NCI-H2227 (cell line): ENCODE results near the gene PAK1.
A peak's percentile ranks its signal among the peaks of the same experiment; 100 is the strongest.

Experiments
- DNase-seq: peaks from one replicate; lab custom pipeline; 2025; ENCODE audit not compliant: unreplicated experiment; lab: John Stamatoyannopoulos, UW

PAK1 gene

DNA sequence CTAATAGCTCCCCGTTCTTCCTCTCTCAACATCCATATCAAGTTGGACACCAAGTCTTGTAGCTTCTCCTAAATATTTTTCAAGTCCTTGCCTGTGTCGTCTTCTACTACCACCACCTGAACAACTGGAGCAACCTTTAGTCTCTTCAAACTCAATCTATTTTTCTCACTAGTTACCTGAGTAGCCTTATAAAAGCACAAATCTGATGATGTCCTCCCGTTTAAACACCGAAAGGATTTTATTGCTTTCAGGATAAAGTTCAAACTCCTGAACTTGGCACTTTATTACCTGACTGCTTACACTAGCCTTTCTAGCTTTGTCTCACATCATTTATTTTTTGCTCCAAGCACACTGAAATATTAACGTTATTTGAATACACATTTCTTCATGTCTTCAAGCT, 1.3 kb upstream of the PAK1 start:
- no peak for DNase-seq

DNA sequence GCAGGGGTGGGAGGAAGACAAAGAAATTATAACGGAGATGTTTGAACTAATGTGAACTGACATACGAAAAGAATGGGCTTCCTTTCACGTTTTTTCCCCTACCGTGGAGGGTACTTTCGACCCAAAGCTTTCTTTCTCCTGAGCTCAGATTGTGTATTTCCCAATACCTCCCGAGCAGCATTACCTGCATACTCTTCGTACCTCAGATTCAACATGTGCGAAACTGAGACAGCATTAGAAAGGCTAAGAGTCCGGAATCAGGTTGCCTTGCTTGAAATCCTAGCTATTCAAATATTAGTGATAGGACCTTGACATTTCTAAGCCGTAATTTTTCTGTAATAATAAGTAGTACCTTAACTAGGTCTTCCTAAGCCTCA, 778 bp upstream of the PAK1 start:
- no peak for DNase-seq

DNA sequence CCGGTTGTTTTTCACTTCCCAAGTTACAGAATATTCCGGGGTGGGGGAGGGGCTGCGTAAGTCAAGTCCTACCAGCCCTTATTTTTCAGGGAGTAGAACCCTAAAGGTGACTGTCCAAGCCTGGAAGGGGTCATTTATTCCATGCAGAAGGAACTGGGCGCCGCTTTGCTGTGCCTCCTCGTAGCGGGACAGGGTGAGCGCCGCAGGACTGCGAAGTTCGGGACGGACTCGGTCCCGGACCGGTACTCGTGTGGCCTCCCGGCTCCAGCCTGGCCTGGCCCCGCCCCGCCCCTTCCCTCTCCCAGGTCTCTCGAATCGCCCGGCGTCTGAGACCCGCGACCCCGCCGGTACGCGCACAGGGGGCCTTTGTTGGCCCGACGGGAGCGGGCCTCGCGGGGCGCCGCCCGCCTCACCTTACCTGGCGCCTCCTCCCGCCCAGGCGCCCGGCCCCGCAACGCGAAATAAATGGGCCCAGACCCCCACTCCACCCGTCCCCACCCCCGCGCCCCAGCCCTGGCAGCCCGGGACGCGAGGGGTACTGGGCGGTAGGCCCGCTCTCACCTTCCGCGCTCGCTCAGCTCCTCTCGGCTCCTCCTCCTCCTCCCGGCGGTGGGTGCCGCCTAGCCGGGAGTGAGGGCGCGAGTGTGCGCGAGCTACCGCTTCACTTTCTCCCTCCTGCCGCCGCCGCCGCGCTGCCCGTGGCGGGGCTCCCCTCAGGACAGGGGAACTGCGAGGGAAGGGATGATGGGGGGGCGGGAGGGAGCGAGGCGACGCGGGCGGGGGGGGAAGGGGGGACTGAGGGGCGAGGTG, 698 bp downstream of the PAK1 start:
- DNase-seq, result peak; percentile 71

DNA sequence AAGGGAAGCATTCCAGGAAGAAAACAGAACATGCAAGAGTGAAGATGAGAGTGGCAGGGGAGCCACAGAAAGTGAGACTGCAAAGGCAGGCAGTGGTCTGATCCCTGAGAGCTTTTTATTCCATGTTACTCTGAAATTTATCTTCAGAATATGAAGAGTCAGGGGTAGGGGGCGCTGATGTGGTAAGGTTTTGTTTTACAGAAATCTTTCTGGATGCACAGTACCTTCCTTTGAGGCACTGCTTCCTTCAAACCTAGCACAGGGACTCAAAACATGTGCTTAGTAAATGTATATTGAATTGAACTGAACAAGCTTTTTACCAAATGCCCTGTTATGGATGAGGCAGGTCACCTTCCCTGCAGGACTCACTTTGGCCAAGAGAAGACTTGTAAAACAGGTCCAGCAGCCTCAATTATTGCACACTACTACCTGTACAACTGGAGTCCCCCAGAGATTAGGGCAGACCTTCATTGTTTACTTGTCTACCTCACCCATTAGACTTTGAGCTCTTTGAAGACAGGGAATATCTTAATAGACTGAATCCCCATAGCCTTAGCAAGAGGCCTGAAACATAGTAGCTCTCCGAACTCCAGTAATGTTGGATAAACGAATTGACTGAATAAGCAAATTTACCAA, 2.2 kb downstream of the PAK1 start:
- DNase-seq, result peak; percentile 28

DNA sequence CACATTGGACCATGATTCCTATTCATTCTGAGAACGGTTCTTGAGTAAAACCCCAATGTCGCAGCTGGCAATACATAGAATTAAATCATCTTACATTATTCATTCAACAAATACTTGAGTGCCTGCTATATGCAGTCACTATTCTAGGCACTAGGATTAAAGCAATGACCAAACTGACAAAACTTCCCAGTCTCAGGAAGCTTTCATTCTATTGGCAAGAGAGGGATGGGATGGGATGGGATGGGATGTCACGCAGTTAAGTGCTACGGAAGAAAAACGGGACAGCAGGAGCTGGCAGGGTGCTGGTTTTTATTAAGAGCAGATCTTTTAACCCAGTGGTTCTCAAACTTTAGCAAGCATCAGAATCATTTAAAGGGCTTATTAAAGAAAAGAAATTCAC, 2.9 kb downstream of the PAK1 start:
- no peak for DNase-seq

DNA sequence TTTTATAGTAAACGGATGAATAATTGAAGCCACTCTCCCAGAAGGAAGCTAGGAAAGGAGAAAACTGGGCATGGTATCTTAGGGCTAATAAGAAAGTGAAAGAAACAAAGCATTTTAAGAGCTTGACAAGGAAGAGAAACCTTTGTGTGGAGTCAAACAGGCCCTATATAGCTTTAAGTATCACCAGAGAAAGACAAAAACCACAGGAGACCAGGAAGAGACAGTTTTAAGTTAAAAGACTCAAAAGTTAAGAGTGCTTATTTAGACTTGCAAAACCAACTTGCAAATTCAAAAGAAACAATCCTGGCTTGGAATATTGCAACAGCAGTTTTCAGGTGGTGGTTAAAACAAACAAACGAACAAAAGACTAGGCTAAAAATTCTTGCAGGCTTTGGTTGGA, 3.4 kb downstream of the PAK1 start:
- no peak for DNase-seq

DNA sequence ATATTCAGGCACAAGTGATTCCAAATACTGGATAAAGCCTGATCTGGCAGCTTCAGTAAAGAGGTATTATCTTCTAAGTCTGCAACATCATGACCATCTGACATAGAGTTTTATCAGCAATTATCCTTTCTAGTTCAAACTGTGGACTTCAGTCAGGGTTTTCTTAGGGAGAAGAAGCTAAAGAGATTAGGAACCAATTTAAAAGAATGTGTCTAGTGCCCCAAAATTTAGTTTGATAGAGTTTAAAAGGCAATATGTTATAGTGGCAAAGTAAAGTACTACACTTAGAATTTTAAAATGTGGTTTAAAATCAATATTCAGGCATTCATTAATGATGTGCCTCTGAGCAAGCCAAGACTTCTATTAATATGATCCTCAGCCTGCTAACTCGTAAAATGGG, 5.4 kb downstream of the PAK1 start:
- DNase-seq, result no peak

DNA sequence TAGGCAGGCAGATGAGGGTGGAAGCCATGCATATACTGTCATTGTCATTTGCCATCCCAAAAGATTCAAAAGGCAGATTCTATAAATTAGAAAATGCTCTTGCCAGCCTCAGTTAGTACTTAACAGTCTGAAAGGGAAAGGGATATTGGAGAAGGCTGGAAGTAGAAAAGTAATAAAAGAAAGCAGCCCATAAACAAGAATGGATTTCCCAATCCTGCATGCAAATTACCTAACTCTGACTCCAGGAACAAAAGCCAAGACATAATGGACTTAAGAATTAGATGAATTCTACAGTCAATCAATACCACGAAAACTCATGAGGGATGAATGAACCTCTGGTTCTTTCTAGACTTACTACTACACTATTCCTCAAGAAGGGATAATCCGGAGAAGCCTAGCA, 5.9 kb downstream of the PAK1 start:
- no peak for DNase-seq

DNA sequence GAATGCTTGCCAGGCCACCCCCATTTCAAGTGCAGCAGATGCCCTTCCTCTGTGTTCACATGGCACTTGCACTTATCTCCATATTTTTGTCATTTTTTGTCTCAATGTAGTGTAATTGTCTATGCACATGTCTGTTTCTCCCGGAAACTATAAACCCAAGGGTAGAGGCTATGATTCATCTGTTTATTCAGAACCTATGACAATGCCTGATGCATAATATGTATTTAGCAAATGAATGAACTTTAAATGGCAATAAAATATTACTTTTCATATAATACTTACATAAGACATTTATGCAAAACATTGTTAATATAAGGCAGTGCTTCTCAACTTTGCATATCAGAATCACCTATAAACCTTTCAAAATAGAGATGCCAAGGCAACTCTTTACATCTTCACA, 6.7 kb downstream of the PAK1 start:
- DNase-seq, result no peak

DNA sequence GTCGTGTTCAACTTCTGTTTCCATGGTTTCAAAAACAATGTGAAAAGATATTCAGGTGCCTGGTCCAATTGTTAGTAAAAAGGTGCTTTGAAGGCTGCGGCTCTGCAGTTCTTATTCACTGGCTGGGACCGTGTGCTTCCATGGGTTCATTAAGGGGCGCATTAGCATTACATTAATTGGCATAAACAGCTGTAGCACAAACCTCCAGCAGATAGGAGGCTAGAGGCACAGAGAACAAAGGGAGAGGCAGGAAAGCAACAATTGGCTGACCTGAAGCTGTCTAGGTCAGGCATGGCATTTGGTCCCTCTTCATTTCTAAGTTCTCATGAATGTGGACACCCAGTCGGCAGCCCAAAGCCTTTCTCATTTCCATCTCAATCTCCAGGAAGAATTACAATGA, 16.6 kb downstream of the PAK1 start:
- no peak for DNase-seq

DNA sequence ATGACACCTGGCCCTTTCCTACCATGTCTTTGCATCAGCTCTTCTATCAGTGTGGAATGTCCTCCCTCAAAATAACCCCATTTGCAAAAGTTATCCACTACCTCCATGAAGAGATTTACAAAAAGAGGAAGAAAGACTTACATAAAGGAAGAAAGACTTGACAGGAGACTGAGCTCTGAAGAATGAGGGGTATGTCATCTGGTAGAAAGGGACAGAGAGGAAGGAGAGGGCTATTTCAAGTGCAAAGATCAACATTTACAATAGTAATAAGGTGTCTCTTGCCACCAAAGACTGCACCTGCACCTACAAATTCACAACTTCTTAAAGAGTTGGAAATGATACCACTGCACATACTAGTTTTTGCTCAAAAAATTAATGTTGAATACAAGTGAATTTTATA, 18.2 kb downstream of the PAK1 start:
- DNase-seq, result no peak

DNA sequence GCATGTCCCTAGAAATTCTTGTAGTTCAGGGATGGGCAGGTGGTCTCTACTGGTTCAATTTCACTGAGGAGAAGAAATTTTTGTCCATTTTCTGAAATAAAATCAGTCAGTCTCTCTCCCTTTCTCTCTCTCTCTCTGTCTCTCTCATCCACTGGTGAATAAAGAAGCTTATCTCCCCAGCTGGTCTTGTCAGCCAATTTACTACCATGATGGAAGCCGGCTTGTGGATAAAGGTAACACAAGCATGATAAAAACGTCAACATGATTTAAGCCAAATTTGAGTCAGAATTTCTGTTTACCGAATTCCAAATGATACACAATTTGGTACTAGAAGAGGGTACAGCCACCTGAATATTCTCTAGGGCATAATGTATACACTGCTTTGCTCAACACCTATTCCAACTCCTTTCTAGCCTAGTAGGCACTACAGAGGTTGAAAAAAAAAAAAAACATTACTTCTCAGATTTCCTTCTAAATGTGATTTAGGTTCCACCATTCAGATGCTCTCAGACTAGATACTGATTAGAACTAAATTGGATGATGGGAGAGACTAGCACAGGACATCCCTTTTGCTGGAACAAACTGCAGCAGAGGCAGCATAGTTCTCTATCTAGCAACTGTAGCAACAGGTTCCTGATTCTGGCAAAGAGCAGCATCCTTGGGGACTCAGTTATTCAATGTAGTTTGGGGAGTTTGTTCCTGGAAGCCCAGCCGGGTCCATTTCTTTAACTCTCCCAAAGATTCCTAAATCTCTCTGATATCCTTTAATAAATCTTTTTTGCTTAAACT, 18.8 kb downstream of the PAK1 start:
- no peak for DNase-seq

DNA sequence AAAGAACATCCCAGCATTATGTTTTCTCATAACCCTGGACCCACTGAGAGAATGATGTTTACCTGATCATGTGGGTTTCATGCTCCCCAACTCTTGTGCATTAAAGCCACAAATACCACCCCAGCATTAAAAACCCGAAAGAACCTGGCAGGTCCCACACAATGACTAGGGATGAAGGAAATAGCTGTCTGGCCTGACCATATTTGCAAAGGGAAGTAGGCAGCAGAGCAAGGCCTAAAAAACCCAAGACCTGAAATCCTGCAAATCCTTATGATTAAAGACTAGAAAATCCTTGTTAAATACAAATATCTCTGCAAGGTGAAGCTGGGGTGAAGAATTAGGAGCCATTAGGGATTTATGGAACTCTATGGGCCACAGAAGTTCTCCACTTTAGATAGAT, 23.7 kb downstream of the PAK1 start:
- no peak for DNase-seq

DNA sequence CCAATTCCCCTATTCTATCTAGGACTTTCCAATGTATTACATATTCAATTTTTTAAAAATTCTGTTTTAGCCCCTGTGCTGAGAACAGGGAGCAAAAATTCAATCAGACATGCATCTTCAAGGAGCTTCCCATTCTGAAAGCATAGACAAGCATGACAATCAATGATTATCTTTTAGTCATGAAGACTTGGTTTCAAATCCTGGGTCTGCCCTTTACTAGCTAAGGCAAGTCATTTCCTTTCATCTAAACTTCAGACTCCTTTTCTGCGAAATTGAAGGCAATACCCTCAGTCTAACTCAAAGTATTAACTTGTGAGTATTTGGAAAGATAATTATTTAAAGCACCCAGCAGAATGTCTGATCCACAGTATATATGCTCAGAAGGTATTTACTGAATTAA, 24.1 kb downstream of the PAK1 start:
- no peak for DNase-seq

DNA sequence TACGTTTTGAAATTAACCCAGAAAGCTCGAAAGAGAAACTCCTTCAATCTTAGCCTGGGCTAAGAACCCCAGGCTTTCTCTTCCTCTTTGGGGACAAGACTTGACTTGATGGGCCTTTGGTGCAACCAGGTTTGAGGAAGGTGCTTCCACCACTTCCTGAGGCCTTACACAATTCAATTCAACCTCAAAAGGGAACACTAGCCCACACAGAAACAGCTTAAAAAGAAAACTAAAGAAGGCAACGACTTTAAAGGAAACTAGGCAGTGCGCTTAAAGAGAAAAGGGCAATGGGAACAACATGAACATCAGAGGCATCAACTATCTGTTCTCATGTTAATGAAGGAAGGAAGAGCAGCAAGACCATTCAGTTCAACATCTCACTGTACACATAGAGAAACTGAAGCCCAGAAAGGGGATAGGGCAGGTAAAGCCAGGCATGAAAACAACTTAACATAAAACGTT, 24.8 kb downstream of the PAK1 start:
- DNase-seq, result no peak

DNA sequence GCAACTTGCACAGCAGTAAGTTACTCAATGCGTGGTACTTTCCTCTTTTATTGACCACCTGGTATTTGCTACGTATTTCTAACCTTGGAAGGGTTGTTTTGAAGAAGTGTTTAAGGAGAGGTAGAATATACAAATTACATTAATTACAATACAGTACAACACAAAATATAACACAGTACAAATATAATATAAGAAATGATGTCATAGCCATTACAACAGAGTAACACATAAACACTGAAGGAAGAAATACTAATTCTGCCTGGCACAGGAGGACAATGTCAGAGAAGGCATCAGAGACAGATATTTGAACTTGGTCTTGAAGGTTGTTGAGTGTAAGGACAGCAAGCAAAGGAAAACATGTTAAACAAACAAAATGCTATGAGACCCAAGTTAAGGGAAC, 25.6 kb downstream of the PAK1 start:
- DNase-seq, result no peak

DNA sequence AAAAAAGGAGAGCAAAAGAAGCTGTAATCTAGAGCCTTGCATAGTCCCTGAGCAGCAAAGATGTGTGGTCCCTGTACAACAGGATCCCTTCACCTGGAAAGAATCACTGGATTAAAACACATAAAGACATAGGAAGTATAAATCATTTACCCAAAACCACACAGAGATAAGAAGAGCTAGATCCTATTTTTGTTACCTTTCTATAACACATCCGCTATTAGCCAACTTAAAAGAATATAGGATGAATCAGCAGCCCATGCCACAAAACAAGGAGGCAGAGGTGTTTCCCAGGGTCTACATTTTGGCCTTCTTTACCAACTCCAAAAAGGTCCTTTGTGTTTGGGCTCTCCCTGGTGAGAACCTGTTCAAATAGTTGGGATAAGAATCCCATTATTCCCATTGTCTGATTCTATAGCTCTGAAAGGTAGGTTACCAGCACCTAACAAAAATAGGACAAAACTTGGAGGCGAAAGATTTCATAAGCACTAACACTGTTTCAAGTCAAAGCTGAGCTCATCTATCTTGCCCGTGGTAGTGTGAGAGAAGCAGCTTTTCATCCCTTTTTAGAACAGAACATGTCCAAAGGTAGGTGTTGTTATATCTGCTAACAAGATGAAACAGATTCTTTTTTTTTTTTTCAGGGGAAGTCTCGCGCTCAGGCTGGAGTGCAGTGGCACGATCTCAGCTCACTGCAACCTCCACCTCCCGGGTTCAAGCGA, 26.8 kb downstream of the PAK1 start:
- no peak for DNase-seq

DNA sequence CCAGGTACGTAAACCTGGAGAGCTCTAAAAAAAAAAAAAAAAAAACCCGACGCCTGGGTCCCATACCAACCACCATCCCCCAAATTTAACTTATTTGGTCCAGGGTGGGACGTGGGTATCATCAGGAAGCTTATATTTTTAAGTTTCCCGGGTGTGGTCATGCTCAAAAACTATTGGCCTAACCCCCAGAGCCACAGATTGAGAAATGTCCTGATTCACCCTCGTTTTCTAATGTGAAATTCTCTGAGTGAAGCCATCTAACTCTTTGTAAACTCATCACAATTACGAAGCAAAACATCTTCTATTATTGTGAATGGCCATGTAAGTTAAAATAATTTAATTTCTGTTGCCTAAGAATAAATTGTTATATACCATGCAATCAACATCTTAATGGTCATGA, 29.6 kb downstream of the PAK1 start:
- DNase-seq, result no peak

DNA sequence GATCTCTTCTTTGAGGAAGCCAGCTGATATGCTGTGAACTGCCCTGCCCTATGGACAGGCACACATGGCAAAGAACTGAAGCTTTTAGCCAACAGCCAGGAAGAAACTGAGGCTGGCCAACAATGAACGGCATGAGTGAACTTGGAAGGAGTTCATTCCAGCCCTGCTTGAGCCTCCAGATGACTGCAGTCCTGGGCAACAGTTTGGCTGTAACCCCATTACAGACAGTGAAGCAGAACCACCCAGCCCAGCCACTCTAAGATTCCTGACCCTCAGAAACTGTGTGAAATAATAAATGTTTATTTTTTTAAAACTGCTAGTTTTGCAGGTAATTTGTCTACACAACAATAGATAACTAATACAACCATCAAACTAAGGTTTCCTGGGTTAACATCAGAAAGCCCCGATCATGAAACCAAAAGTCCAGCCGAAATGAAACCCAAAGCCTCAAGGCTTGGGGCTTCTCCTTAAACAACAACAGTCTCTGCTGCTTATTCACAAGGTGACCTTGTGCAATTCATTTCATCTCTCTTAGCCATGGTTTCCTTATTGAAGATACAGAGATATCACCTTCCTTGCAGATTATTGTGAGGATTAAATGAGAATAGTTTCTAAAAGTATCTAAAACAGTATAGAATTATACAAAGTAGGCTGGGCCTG, 31.4 kb downstream of the PAK1 start:
- DNase-seq, result no peak

DNA sequence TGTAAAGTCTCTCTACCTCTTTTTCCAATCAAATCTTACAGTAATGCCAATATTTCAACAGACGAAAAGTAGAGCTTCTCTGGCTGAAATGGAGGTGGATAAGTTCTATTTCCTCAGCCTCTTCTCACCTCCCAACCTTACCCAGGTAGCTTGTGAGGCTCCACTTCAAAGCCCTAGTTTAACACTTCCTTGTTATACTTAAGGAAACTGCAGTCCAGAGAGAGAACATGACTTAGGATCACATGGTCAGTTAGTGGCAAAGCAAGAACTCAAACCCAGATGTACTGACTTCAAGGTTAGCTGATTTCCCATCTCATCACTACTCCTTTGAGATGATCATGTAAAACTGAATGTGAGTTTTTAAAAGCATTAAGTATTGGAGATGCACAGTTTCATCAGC, 32.5 kb downstream of the PAK1 start:
- DNase-seq, result no peak

DNA sequence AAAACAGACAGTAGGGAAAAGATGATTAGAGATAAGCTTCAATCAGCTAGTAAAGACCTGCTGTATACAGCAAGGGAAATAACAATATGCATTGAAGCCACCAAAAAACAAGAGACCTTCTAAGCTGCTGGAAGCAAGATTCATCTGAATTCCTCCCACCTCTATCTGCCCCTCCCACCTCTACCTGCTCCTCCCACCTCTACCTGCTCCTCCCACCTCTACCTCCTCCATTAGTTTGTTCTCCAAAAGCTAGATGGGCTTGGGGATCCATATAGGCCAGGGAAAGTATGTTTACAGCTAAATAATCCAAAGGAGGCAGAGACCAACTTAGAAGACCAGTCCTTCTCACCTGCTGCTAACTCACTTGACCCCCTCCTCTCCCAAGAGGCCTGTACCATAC, 33.2 kb downstream of the PAK1 start:
- no peak for DNase-seq
